ENCODE data around the gene PIH1D1. TPM values are rescaled to one million over a fixed set of nuclear protein-coding genes. Genes with fewer than 3 reads are reported as not detected.

The PIH1D1 gene
- total RNA-seq, 1 donor from 2014 or later = 110 TPM

- H3K4me1 Mint-ChIP-seq = peaks cover 33% of the 10 kb centered on the region
Measured at GRCh38 chr19:49487277-49488045, 35.8 kb upstream of the PIH1D1 start, which contains the start of gene RPL13A. Gene RPL13A (plus strand): TSS chr19:49487608. CDS start chr19:49487630, 22 bp downstream.

GRCh38 chr19:49486710-49487276 is 35.2 kb upstream of the PIH1D1 start:
- no peak for DNase-seq (ENCODE audit: low read depth, low spot score)
- Mint-ChIP-seq H3K27ac (ENCODE audit: unreplicated experiment) (peak overlapping the region; percentile 19), H3K9me3 (no peaks in the 10 kb centered on the region), H3K27me3 (ENCODE audit: low read depth) (peaks cover 14% of the 10 kb centered on the region), H3K4me3 (peak overlapping the region; percentile 98), H3K4me1 (peaks cover 30% of the 10 kb centered on the region), H3K36me3 (ENCODE audit: low read depth) (peaks cover 35% of the 10 kb centered on the region)
- TF ChIP-seq CTCF (conservative IDR thresholded peaks at IDR 0.05) = peak; percentile 45

More at GRCh38 chr19:49487277-49488045, 35.8 kb upstream of the PIH1D1 start, which contains the start of gene RPL13A:
- TF ChIP-seq CTCF (conservative IDR thresholded peaks at IDR 0.05) = no peak
- DNase-seq (ENCODE audit: low read depth, low spot score) = peak; percentile 100
- H3K9me3 Mint-ChIP-seq = no peaks in the 10 kb centered on the region
- peak within 1 kb of the TSS; percentile 98 for H3K4me3 Mint-ChIP-seq
- H3K27me3 Mint-ChIP-seq (ENCODE audit: low read depth) = peaks cover 14% of the 10 kb centered on the region
- peaks cover 42% of the 10 kb centered on the region for H3K36me3 Mint-ChIP-seq (ENCODE audit: low read depth)
- H3K27ac Mint-ChIP-seq (ENCODE audit: unreplicated experiment) = peak within 1 kb of the TSS; percentile 98

GRCh38 chr19:49486232-49486631 is 34.6 kb upstream of the PIH1D1 start:
- H3K4me3 Mint-ChIP-seq = peak overlapping the region; percentile 87
- no peaks in the 10 kb centered on the region for H3K9me3 Mint-ChIP-seq
- peaks cover 14% of the 10 kb centered on the region for H3K27me3 Mint-ChIP-seq (ENCODE audit: low read depth)
- DNase-seq (ENCODE audit: low read depth, low spot score) = no peak
- TF ChIP-seq CTCF (conservative IDR thresholded peaks at IDR 0.05) = no peak
- H3K36me3 Mint-ChIP-seq (ENCODE audit: low read depth) = peaks cover 32% of the 10 kb centered on the region
- peaks cover 30% of the 10 kb centered on the region for H3K4me1 Mint-ChIP-seq
- no peak overlapping the region for H3K27ac Mint-ChIP-seq (ENCODE audit: unreplicated experiment)

- Mint-ChIP-seq H3K4me3 (no peak overlapping the region), H3K36me3 (ENCODE audit: low read depth) (no peaks in the 10 kb centered on the region), H3K27ac (ENCODE audit: unreplicated experiment) (no peak overlapping the region), H3K4me1 (peaks cover 8% of the 10 kb centered on the region), H3K9me3 (no peaks in the 10 kb centered on the region), H3K27me3 (ENCODE audit: low read depth) (peaks cover 3% of the 10 kb centered on the region)
- no peak for DNase-seq (ENCODE audit: low read depth, low spot score)
- TF ChIP-seq CTCF (conservative IDR thresholded peaks at IDR 0.05) = no peak
Measured at GRCh38 chr19:49481020-49481683, 29.5 kb upstream of the PIH1D1 start.

GRCh38 chr19:49479975-49480628 is 28.5 kb upstream of the PIH1D1 start:
- no peak for TF ChIP-seq CTCF (conservative IDR thresholded peaks at IDR 0.05)
- no peaks in the 10 kb centered on the region for H3K36me3 Mint-ChIP-seq (ENCODE audit: low read depth)
- no peaks in the 10 kb centered on the region for H3K9me3 Mint-ChIP-seq
- no peak for DNase-seq (ENCODE audit: low read depth, low spot score)
- peaks cover 14% of the 10 kb centered on the region for H3K27me3 Mint-ChIP-seq (ENCODE audit: low read depth)
- peaks cover 9% of the 10 kb centered on the region for H3K4me1 Mint-ChIP-seq
- H3K27ac Mint-ChIP-seq (ENCODE audit: unreplicated experiment) = no peak overlapping the region
- no peak overlapping the region for H3K4me3 Mint-ChIP-seq
